T-helper 1 cell treated with Interleukin-12 subunit alpha and Interleukin-12 subunit beta and Interleukin-4 antibody, amounts not matched to agents 30 μg/mL and 1 μg/mL, for 36 hours (primary cell): Measurements from ENCODE around the gene TWIST2.

Experiments
- H3K27ac Mint-ChIP-seq: one replicate; pipeline ENCODE4 v1.8.0; 2021; ENCODE audit warnings: mild to moderate bottlenecking, mixed read lengths
- H3K27me3 Mint-ChIP-seq: one replicate; pipeline ENCODE4 v1.8.0; 2021; ENCODE audit warnings: low read depth, mixed read lengths
- H3K36me3 Mint-ChIP-seq: one replicate; pipeline ENCODE4 v1.8.0; 2021; ENCODE audit warnings: low read depth, mixed read lengths
- H3K4me1 Mint-ChIP-seq: one replicate; pipeline ENCODE4 v1.8.0; 2021; ENCODE audit warnings: low read depth, mixed read lengths
- H3K4me3 Mint-ChIP-seq: one replicate; pipeline ENCODE4 v1.8.0; 2021; ENCODE audit warnings: mild to moderate bottlenecking, moderate library complexity, mixed read lengths
- H3K9me3 Mint-ChIP-seq: one replicate; pipeline ENCODE4 v1.8.0; 2021; ENCODE audit warnings: mixed read lengths

Gene TWIST2

DNA sequence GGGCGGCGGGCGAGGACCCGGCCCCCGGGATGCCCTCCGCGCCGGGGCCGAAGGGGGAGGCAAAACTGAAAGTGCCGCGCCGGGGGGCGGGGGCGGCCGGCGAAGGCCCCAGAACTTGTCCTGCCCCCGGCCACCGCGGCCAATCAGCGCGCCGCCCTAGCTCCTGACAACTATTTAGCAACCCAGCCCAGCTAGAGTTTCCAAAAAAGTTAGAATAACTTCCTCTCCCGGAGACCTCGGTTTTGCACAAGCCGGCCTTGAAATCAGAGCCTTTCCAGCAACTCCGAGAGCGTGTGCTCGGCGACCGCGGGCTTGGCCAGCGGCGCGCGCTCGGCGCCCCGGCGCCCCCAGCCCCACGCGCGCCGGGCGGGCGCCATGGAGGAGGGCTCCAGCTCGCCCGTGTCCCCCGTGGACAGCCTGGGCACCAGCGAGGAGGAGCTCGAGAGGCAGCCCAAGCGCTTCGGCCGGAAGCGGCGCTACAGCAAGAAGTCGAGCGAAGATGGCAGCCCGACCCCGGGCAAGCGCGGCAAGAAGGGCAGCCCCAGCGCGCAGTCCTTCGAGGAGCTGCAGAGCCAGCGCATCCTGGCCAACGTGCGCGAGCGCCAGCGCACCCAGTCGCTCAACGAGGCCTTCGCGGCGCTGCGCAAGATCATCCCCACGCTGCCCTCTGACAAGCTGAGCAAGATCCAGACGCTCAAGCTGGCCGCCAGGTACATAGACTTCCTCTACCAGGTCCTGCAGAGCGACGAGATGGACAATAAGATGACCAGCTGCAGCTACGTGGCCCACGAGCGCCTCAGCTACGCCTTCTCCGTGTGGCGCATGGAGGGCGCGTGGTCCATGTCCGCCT, at the start of gene TWIST2:
Gene TWIST2 (plus strand): TSS at position 245 of the 850 bp plus-strand sequence. CDS start 131 bp downstream, at position 376.
- no peak within 1 kb of the TSS for H3K27ac Mint-ChIP-seq
- H3K36me3 Mint-ChIP-seq: no peaks in the 10 kb centered on the region
- H3K9me3 Mint-ChIP-seq: no peaks in the 10 kb centered on the region
- no peak within 1 kb of the TSS for H3K4me3 Mint-ChIP-seq
- H3K4me1 Mint-ChIP-seq: no peaks in the 10 kb centered on the region
- H3K27me3 Mint-ChIP-seq: peaks cover 62% of the 10 kb centered on the region

DNA sequence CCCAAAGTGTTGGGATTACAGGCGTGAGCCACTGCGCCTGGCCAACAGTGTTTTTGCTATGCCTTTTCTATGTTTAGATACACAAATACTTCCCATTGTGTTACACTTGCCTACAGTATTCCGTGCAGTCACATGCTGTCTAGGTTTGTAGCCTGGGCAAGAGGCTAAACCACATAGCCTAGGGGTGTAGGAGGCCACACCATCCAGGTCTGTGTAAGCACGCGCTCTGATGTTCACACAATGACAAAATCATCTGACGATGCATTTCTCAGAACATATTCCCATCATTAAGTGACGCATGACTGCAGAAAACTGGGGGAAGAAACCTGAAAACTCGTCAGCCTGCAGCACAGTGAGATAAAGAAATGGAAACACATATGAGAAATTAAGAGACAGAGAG, 46.1 kb upstream of the TWIST2 start:
- Mint-ChIP-seq H3K36me3 (no peaks in the 10 kb centered on the region), H3K4me1 (no peaks in the 10 kb centered on the region), H3K27ac (no peak overlapping the region), H3K9me3 (no peaks in the 10 kb centered on the region), H3K27me3 (peaks cover 4% of the 10 kb centered on the region), H3K4me3 (no peak overlapping the region)

DNA sequence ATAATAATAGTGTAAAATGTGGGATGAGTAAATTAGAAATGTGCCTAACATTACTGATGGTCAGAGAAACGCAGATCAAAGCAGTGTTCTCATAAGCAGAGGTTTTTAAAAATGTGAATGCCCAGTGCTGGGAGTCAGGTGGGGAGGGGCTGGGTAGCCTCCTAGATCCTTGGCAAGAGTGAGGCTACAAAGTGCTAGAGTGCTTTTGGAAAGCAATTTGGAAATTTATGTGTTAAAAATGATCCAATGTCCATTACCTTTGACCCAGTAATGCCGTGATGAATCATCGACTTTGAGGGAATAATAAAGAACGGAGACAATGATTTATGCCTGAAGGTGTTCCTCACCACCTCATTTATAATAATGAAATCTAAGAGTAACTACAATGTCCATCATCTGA, 44.9 kb upstream of the TWIST2 start:
- Mint-ChIP-seq H3K27me3 (peaks cover 4% of the 10 kb centered on the region), H3K4me1 (no peaks in the 10 kb centered on the region), H3K27ac (no peak overlapping the region), H3K4me3 (no peak overlapping the region), H3K9me3 (no peaks in the 10 kb centered on the region), H3K36me3 (no peaks in the 10 kb centered on the region)

GRCh38 chr2:238803996-238804870, 43.7 kb upstream of the TWIST2 start:
- H3K27me3 Mint-ChIP-seq: no peaks in the 10 kb centered on the region
- no peak overlapping the region for H3K4me3 Mint-ChIP-seq
- no peaks in the 10 kb centered on the region for H3K4me1 Mint-ChIP-seq
- no peaks in the 10 kb centered on the region for H3K36me3 Mint-ChIP-seq
- no peak overlapping the region for H3K27ac Mint-ChIP-seq
- H3K9me3 Mint-ChIP-seq: peaks cover 7% of the 10 kb centered on the region

- Mint-ChIP-seq H3K36me3 (no peaks in the 10 kb centered on the region), H3K4me3 (no peak overlapping the region), H3K9me3 (peaks cover 12% of the 10 kb centered on the region), H3K27me3 (no peaks in the 10 kb centered on the region), H3K4me1 (no peaks in the 10 kb centered on the region), H3K27ac (no peak overlapping the region)
Observed at GRCh38 chr2:238808761-238809160, 39.1 kb upstream of the TWIST2 start.

GRCh38 chr2:238810321-238810720, 37.6 kb upstream of the TWIST2 start:
- no peaks in the 10 kb centered on the region for H3K36me3 Mint-ChIP-seq
- H3K4me3 Mint-ChIP-seq: no peak overlapping the region
- H3K27me3 Mint-ChIP-seq: no peaks in the 10 kb centered on the region
- H3K9me3 Mint-ChIP-seq: peaks cover 12% of the 10 kb centered on the region
- no peaks in the 10 kb centered on the region for H3K4me1 Mint-ChIP-seq
- H3K27ac Mint-ChIP-seq: no peak overlapping the region

GRCh38 chr2:238811293-238811692, 36.6 kb upstream of the TWIST2 start:
- Mint-ChIP-seq H3K27me3 (no peaks in the 10 kb centered on the region), H3K36me3 (no peaks in the 10 kb centered on the region), H3K4me3 (no peak overlapping the region)

GRCh38 chr2:238811759-238812158, 36.1 kb upstream of the TWIST2 start:
- H3K4me3 Mint-ChIP-seq: no peak overlapping the region
- H3K9me3 Mint-ChIP-seq: peaks cover 12% of the 10 kb centered on the region
- no peaks in the 10 kb centered on the region for H3K4me1 Mint-ChIP-seq
- H3K36me3 Mint-ChIP-seq: no peaks in the 10 kb centered on the region
- H3K27me3 Mint-ChIP-seq: no peaks in the 10 kb centered on the region
- no peak overlapping the region for H3K27ac Mint-ChIP-seq

More at GRCh38 chr2:238811293-238811692, 36.6 kb upstream of the TWIST2 start:
- Mint-ChIP-seq H3K27ac (no peak overlapping the region), H3K4me1 (no peaks in the 10 kb centered on the region), H3K9me3 (peaks cover 12% of the 10 kb centered on the region)

- Mint-ChIP-seq H3K27ac (no peak overlapping the region), H3K27me3 (no peaks in the 10 kb centered on the region), H3K9me3 (peaks cover 12% of the 10 kb centered on the region), H3K4me1 (no peaks in the 10 kb centered on the region), H3K4me3 (no peak overlapping the region), H3K36me3 (no peaks in the 10 kb centered on the region)
Observed at GRCh38 chr2:238813109-238813508, 34.8 kb upstream of the TWIST2 start.

GRCh38 chr2:238814815-238815214, 33.1 kb upstream of the TWIST2 start:
- no peaks in the 10 kb centered on the region for H3K4me1 Mint-ChIP-seq
- H3K4me3 Mint-ChIP-seq: no peak overlapping the region
- peaks cover 9% of the 10 kb centered on the region for H3K9me3 Mint-ChIP-seq
- peaks cover 4% of the 10 kb centered on the region for H3K27me3 Mint-ChIP-seq
- no peak overlapping the region for H3K27ac Mint-ChIP-seq
- H3K36me3 Mint-ChIP-seq: no peaks in the 10 kb centered on the region

GRCh38 chr2:238816291-238816690, 31.6 kb upstream of the TWIST2 start:
- Mint-ChIP-seq H3K27me3 (peaks cover 4% of the 10 kb centered on the region), H3K9me3 (peaks cover 9% of the 10 kb centered on the region), H3K36me3 (no peaks in the 10 kb centered on the region), H3K4me3 (no peak overlapping the region), H3K4me1 (no peaks in the 10 kb centered on the region), H3K27ac (no peak overlapping the region)

DNA sequence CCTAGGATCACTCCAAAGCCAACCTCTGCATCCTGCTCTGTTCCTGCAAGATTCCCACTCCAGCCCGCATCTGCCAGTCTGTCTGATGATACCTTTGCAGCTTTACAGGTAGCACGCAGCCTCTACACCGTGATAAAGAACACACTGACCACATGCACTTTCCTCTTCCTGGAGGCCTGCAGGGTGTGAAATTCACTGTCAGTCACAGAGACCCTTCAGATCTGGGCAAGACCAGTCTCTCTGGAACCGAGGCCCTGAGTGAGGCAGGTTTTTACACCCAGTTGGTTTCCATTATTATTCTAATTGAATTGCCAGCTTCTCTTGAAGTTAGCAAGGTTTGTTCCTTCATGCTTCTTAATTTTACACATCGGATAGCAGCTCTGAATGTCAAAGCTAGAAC, 30.5 kb upstream of the TWIST2 start:
- Mint-ChIP-seq H3K4me1 (no peaks in the 10 kb centered on the region), H3K27me3 (peaks cover 4% of the 10 kb centered on the region), H3K9me3 (peaks cover 9% of the 10 kb centered on the region), H3K27ac (no peak overlapping the region), H3K36me3 (no peaks in the 10 kb centered on the region), H3K4me3 (no peak overlapping the region)

DNA sequence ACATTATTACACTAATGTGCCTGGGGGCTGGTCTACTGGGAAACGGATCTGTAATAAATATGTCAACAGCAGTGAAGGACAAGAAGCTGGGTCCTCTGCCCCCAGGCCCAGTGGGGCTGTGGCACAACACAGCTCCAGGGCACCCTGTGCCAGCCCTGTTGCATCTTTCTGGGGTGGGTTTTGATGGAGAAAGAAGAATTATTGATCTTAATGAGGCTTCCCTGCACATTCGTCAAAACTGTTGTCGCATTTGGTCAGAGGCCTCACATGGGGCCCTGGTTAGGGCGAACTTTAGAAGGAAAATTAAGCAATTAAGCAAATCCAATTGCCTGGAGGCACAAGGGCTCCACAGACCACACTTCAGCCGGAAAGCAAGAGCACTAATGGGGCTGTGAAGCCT, 30.0 kb upstream of the TWIST2 start:
- peaks cover 9% of the 10 kb centered on the region for H3K9me3 Mint-ChIP-seq
- no peak overlapping the region for H3K27ac Mint-ChIP-seq
- H3K36me3 Mint-ChIP-seq: no peaks in the 10 kb centered on the region
- H3K27me3 Mint-ChIP-seq: peaks cover 4% of the 10 kb centered on the region
- no peak overlapping the region for H3K4me3 Mint-ChIP-seq
- H3K4me1 Mint-ChIP-seq: no peaks in the 10 kb centered on the region

GRCh38 chr2:238818561-238818960, 29.3 kb upstream of the TWIST2 start:
- peaks cover 13% of the 10 kb centered on the region for H3K9me3 Mint-ChIP-seq
- H3K27ac Mint-ChIP-seq: no peak overlapping the region
- no peaks in the 10 kb centered on the region for H3K36me3 Mint-ChIP-seq
- peaks cover 4% of the 10 kb centered on the region for H3K27me3 Mint-ChIP-seq
- H3K4me3 Mint-ChIP-seq: no peak overlapping the region
- no peaks in the 10 kb centered on the region for H3K4me1 Mint-ChIP-seq

DNA sequence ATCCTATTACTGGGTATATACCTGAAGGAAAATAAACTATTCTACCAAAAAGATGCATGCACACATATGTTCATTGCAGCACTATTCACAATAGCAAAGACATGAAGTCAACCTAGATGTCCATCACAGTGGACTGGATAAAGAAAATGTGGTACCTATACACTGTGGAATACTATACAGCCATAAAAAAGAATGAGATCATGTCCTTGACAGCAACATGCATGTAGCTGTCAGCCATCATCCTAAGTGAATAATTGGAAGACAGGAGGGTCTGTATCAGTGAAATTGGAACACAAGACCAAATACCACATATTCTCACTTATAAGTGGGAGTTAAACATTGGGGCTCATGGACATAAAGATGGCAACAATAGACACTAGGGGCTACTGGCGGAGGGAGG, 27.7 kb upstream of the TWIST2 start:
- Mint-ChIP-seq H3K4me1 (no peaks in the 10 kb centered on the region), H3K27me3 (peaks cover 4% of the 10 kb centered on the region), H3K27ac (no peak overlapping the region), H3K4me3 (no peak overlapping the region), H3K36me3 (no peaks in the 10 kb centered on the region), H3K9me3 (peaks cover 13% of the 10 kb centered on the region)
